Measurements from ENCODE around the gene YIPF5.

The YIPF5 gene

GRCh38 chr5:144170276-144171024 is at the start of gene YIPF5, which contains the start of gene KCTD16:
Gene YIPF5 (minus strand): TSS chr5:144170659. CDS start chr5:144169955, 704 bp downstream.
Gene KCTD16 (plus strand): TSS chr5:144170873.
- in situ Hi-C loops (cut with MboI; ENCODE audit: low sequenced_read_pairs), result no loop called here

- in situ Hi-C loops (cut with MboI; ENCODE audit: low sequenced_read_pairs), result no loop called here
Measured at GRCh38 chr5:144219869-144220268, 49.4 kb upstream of the YIPF5 start.

DNA sequence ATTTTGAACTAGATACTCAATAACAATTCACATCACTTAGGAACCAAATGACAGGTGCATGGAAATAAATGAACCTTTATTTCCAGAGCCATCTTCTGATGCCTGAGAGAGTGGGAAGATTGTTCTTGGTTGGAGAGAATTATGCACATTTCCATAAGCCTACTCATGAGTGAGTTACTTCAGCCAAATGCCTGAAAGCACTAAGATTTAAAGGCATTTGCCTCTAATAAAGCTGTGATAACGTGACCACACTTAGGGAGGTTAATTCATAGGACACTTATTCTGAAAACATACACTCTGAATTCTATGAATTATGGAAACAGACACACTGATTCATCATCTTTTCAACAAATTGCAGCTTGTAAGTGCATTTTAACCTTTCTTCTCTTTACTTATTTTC is 40.2 kb upstream of the YIPF5 start:
- in situ Hi-C loops (cut with MboI; ENCODE audit: low sequenced_read_pairs), result no loop called here

DNA sequence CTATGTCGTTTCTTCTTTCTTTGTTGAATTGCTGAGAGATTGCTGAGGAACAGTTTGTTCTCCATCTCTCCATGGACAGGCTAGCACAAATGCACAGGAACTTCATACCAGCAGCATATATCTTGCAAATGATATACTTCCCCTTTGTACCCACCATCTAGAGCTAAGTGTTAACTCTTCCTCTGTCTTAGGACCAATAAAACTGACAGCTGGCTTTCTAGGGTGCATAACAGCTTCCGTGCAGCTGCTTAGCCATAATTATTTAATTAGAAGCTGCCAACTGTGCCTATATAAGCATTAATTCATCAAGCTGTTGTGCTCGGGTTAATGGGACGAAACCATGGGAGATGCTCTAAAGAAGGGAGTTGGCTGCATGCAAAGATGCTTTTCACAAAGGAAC is 38.9 kb upstream of the YIPF5 start:
- in situ Hi-C loops (cut with MboI; ENCODE audit: low sequenced_read_pairs), result no loop called here

GRCh38 chr5:144207875-144208444 is 37.5 kb upstream of the YIPF5 start:
- in situ Hi-C loops (cut with MboI; ENCODE audit: low sequenced_read_pairs), result no loop called here

GRCh38 chr5:144206141-144206540 is 35.7 kb upstream of the YIPF5 start:
- in situ Hi-C loops (cut with MboI; ENCODE audit: low sequenced_read_pairs), result no loop called here

GRCh38 chr5:144205141-144205551 is 34.7 kb upstream of the YIPF5 start:
- in situ Hi-C loops (cut with MboI; ENCODE audit: low sequenced_read_pairs), result no loop called here

GRCh38 chr5:144203750-144204596 is 33.5 kb upstream of the YIPF5 start:
- in situ Hi-C loops (cut with MboI; ENCODE audit: low sequenced_read_pairs), result no loop called here

DNA sequence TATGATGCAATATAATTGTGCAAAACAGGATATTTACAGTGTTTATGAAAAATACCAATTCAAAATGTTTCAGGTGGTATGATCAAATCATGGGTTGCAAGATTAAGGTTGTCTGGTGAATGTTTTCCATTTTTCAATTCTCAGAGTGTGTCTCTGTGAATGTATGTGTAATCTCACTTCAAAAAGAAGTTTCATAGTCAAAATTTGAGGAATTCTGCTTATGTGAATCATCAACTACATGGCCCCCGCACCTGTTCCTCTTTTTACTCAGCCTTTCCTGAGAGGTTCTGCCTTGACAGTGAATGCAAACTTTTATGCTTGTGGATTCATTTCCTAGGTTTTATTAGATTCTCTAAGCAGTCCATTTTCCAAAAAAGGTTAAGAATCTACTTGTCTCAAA is 32.3 kb upstream of the YIPF5 start:
- in situ Hi-C loops (cut with MboI; ENCODE audit: low sequenced_read_pairs), result no loop called here

GRCh38 chr5:144202072-144202471 is 31.6 kb upstream of the YIPF5 start:
- in situ Hi-C loops (cut with MboI; ENCODE audit: low sequenced_read_pairs), result no loop called here

DNA sequence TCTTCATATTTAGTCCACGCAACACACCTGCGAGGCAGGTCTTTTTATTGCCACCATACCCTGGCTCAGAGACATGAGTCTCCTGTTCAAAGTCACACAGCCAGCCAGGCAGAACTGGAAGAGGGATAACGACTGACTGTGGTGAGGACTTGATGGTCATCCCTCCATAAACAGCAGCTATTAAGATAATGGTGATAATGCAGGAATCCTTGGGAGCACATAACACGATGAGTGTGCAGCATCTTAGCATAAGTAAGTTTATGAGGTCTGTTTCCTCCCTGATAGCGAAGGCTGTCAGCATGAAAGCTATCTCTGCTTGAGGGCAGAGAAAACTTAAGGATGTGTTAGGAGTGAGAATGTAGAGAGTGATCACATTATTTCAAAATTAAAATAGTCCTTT is 31.1 kb upstream of the YIPF5 start:
- in situ Hi-C loops (cut with MboI; ENCODE audit: low sequenced_read_pairs), result no loop called here

DNA sequence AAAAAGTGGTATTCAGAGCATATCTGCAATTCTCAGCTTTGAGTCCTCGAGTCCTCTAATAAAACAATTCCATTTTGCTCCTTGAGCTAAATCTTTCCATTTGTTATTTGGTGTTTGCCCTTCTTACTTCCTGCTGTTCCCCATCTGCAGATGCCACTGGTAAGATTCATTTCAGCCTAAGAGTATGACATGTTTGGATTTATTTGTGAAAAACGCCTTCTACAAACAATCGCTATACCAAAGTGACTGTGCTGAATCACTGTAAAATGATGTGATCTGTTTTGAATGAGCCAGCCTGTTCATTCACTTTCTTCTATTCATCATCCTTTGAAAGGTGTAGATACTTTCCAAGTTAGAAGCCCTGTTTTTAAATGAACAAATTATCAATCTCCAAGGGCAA is 27.9 kb upstream of the YIPF5 start:
- in situ Hi-C loops (cut with MboI; ENCODE audit: low sequenced_read_pairs), result no loop called here

- in situ Hi-C loops (cut with MboI; ENCODE audit: low sequenced_read_pairs), result no loop called here
Measured at GRCh38 chr5:144196612-144197011, 26.2 kb upstream of the YIPF5 start.

GRCh38 chr5:144195448-144195847 is 25.0 kb upstream of the YIPF5 start:
- in situ Hi-C loops (cut with MboI; ENCODE audit: low sequenced_read_pairs), result no loop called here

DNA sequence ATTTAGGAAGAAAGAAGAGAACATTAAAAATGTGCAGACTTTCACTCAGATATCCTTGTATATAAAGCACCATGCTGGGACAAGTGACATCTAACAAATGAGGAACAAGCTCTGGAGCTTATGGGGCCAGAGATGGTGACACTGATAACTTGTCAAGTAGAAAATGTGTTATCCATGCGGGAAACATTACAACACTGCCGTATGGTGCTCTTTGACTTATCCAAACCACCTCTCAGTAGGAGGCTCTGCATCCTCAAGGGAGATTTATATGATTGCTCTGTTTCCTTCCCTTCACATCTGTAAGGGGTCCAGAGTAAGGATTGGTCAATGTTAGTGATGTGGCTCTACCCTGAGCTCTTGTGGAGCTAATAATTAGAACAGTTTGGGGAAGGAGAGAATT is 23.7 kb upstream of the YIPF5 start:
- in situ Hi-C loops (cut with MboI; ENCODE audit: low sequenced_read_pairs), result no loop called here

GRCh38 chr5:144192661-144193060 is 22.2 kb upstream of the YIPF5 start:
- in situ Hi-C loops (cut with MboI; ENCODE audit: low sequenced_read_pairs), result no loop called here

- in situ Hi-C loops (cut with MboI; ENCODE audit: low sequenced_read_pairs), result no loop called here
Measured at GRCh38 chr5:144191998-144192397, 21.5 kb upstream of the YIPF5 start.

DNA sequence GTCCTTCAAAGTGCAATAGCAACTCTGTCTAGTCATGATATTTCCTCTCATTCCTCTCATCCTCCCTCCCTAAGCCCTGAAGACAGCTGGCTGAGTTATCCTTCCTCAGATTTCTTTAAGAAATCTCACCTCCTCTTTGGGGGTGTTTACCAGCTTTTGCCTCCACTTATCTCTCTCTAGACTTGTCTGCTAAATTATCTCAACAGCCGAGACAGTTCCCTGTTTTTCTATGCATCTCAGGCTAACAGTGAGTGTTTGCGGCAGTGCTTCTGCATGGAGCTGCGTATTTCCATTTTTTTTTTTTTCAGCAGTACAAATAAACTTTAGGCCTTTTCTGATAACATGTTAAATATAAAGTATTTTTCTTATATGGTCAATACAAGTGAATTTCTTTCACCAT is 21.1 kb upstream of the YIPF5 start:
- in situ Hi-C loops (cut with MboI; ENCODE audit: low sequenced_read_pairs), result no loop called here

DNA sequence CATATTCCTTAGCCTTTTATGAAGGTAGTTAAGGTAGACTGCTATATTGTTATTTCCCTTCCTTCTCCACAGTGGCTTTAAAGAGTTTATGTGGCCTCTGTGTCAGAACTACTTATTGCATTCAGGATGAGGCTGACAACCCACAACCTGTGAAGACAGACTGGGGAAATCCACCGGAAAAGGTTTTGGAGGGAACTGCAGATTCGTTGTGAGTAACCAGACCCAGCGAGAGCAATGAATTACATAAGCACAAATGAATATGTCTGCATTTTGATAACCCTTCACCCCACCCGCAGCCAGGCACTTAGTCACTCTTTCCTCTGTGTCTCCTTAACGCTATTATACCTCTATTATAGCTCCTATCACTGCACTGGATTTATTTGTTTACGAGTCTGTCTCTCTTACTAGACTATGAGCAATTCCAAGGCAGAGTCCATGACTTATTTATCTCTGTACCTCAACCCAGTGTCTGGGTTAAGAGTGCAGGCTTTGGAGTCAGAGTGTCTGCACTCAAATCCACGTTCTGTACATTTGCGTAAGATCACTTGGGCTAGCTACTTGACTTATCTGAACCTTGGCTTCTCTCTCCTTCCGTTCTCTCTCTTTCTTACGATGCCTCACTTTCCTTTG is 19.5 kb upstream of the YIPF5 start:
- in situ Hi-C loops (cut with MboI; ENCODE audit: low sequenced_read_pairs), result no loop called here

DNA sequence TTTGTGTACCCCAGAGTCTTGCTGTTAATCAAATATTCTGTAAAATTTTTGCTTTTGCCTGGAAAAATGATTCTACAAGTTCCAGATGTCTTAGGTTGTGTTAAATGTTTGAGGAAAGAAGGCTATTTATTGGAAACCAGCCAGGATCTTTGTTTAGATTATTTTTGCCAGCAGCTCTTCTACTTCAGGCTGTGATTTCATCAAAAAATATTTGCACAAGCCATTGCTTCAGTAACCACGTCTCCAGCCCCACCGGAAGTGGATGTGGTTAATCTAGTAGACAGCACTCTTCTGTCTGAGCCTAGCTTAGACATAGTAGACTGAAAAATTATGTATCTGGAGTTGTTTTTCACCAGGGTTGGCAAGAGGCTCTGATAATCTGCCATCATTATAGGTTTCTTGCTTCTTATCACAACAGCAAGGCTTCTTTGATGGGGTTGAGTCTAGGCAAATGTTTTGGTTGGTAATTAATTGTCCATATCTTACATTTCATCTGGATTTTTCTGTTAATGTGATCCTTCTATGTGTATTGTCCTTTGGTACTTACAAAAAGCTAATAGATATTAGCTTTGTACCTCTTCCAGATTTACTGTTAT is 17.3 kb upstream of the YIPF5 start:
- in situ Hi-C loops (cut with MboI; ENCODE audit: low sequenced_read_pairs), result no loop called here
